ENCODE measurements around the gene DENR.
"Not testable (repeated sequence)": the region's sequence is repeated elsewhere in the genome, so short reads cannot be mapped to it uniquely, and the experiment has no call there.

Gene DENR
- total RNA-seq = 46.1 to 72.1 reads per million in 2 donors

GRCh38 chr12:122752464-122753318, at the start of gene DENR:
Gene DENR (plus strand): TSS chr12:122752824. CDS start chr12:122753702, 878 bp downstream.
- peak; percentile 97 to 99 (median 99) for DNase-seq

- not testable (repeated sequence) for DNase-seq
Measured at GRCh38 chr12:122702890-122703611, 49.6 kb upstream of the DENR start, which contains the start of gene HCAR2. Gene HCAR2 (minus strand): TSS chr12:122703357. CDS start chr12:122703283, 74 bp downstream.

GRCh38 chr12:122703841-122704240, 48.8 kb upstream of the DENR start:
- DNase-seq = not testable (repeated sequence)

- not testable (repeated sequence) for DNase-seq
Measured at GRCh38 chr12:122709287-122709686, 43.3 kb upstream of the DENR start.

- not testable (repeated sequence) for DNase-seq
Measured at GRCh38 chr12:122710341-122710740, 42.3 kb upstream of the DENR start.

- not testable (repeated sequence) for DNase-seq
Measured at GRCh38 chr12:122711266-122711665, 41.4 kb upstream of the DENR start.

- DNase-seq = not testable (repeated sequence)
Measured at GRCh38 chr12:122713491-122714188, 39.0 kb upstream of the DENR start.

GRCh38 chr12:122715211-122715610, 37.4 kb upstream of the DENR start:
- not testable (repeated sequence) for DNase-seq

- DNase-seq = not testable (repeated sequence)
Measured at GRCh38 chr12:122716658-122717057, 36.0 kb upstream of the DENR start, which contains the start of gene HCAR3. Gene HCAR3 (minus strand): TSS chr12:122716811. CDS start chr12:122716737, 74 bp downstream.

- DNase-seq = peak in 1 of 5 experiments; percentile 73
Measured at GRCh38 chr12:122721057-122721545, 31.5 kb upstream of the DENR start.

GRCh38 chr12:122722387-122722786, 30.2 kb upstream of the DENR start:
- no peak for DNase-seq

GRCh38 chr12:122724641-122725243, 27.9 kb upstream of the DENR start:
- DNase-seq = no peak

- no peak for DNase-seq
Measured at GRCh38 chr12:122725452-122726079, 27.1 kb upstream of the DENR start.

- DNase-seq = peak in 2 of 5 experiments; percentile 25 to 39
Measured at GRCh38 chr12:122726080-122726558, 26.5 kb upstream of the DENR start.

- DNase-seq = no peak
Measured at GRCh38 chr12:122729583-122730214, 22.9 kb upstream of the DENR start.

GRCh38 chr12:122730215-122731014, 22.2 kb upstream of the DENR start, which contains the start of gene HCAR1:
Gene HCAR1 (minus strand): TSS chr12:122730844. CDS start chr12:122730339, 505 bp downstream.
- DNase-seq = peak in 3 of 5 experiments; percentile 10 to 90 (median 21)

GRCh38 chr12:122732170-122732569, 20.5 kb upstream of the DENR start:
- DNase-seq = peak in 1 of 5 experiments; percentile 47

- no peak for DNase-seq
Measured at GRCh38 chr12:122732611-122733010, 20.0 kb upstream of the DENR start.

GRCh38 chr12:122738571-122738970, 14.1 kb upstream of the DENR start:
- DNase-seq = no peak

GRCh38 chr12:122740351-122740750, 12.3 kb upstream of the DENR start:
- DNase-seq = no peak

Data from T-helper 2 cell (primary cell).